Gastroesophageal sphincter (tissue), 4 donors: ENCODE measurements around the gene CDR2. TPM values are rescaled to one million over a fixed set of nuclear protein-coding genes. Genes with fewer than 3 reads are reported as not detected.
"Not testable (repeated sequence)": the region's sequence is repeated elsewhere in the genome, so short reads cannot be mapped to it uniquely, and the experiment has no call there.

Source experiments
- ATAC-seq: fragments of 150-250 bp; one replicate; pipeline ENCODE4 v1.9.1; 2016; ENCODE audit warnings: mild to moderate bottlenecking, moderate library complexity
- H3K27ac ChIP-seq, 4 donors: fragments of 200-600 bp; sonication (generic) in 3 of 4; 1 replicate in 3 of 4; 2 replicates in 1 of 4; pipeline ENCODE4 v1.5.1; 2016 to 2019
- H3K27me3 ChIP-seq: fragments of 200-600 bp; sonication (generic); one replicate; pipeline ENCODE4 v1.5.1; 2019
- H3K36me3 ChIP-seq, 2 donors: fragments of 200-600 bp; sonication (generic); one replicate each; pipeline ENCODE4 v1.5.1; 2019; ENCODE audit warnings: control low read depth in 1 of 2
- H3K4me1 ChIP-seq, 3 donors: fragments of 200-600 bp; sonication (generic); 1 replicate in 2 of 3; 2 replicates in 1 of 3; pipeline ENCODE4 v1.5.1; 2016 to 2019; ENCODE audit warnings: control low read depth in 2 of 3
- H3K4me3 ChIP-seq, 2 donors: fragments of 200-600 bp; sonication (generic); one replicate each; pipeline ENCODE4 v1.5.1; 2019; ENCODE audit warnings: mild to moderate bottlenecking in 1 of 2, moderate library complexity in 1 of 2
- H3K9me3 ChIP-seq, 3 donors: fragments of 200-600 bp; sonication (generic); one replicate each; pipeline ENCODE4 v1.5.1; 2017 to 2019; ENCODE audit warnings: control low read depth in 2 of 3
- CTCF ChIP-seq, 4 experiments: fragments of 200-600 bp in 2 of 4; fragments of 450-650 bp in 2 of 4; sonication (generic) in 1 of 4; IDR thresholded peaks; one replicate each; pipeline ENCODE4 v1.5.1; 2017 to 2019; ENCODE audit warnings: antibody characterized with exemption in 4 of 4, mild to moderate bottlenecking in 2 of 4, moderate library complexity in 2 of 4
- EP300 ChIP-seq: sonication (generic); formaldehyde crosslinking; IDR thresholded peaks from one replicate; pipeline ENCODE4 v1.6.1; 2017; ENCODE audit warnings: antibody characterized with exemption, mild to moderate bottlenecking
- POLR2A ChIP-seq, 2 donors: fragments of 450-650 bp; IDR thresholded peaks; one replicate each; pipeline ENCODE4 v1.6.1; 2017; ENCODE audit warnings: antibody characterized with exemption in 2 of 2, mild to moderate bottlenecking in 2 of 2, moderate library complexity in 1 of 2
- POLR2AphosphoS5 ChIP-seq: sonication (generic); formaldehyde crosslinking; IDR thresholded peaks from one replicate; pipeline ENCODE4 v1.6.1; 2017; ENCODE audit warnings: antibody characterized with exemption
- WGBS, 2 donors: methylation state at CpG; one replicate each; pipeline ENCODE4 v1.1.5; 2018; ENCODE audit warnings: low coverage in 1 of 2; 5-methylcytosine and 5-hydroxymethylcytosine counted together
- total RNA-seq, 4 donors: library from RNA; depleted of rRNA; stranded (reverse); fragments of >200 nt; gene quantifications; one replicate each; pipeline ENCODE4 v1.1.0, GENCODE V29; 2016

The CDR2 gene
- total RNA-seq, 4 donors from 2014 or later: 36.1 to 48.3 (median 41.7) TPM

- Histone ChIP-seq H3K4me3 (no peak overlapping the region), H3K36me3 (peaks cover 0 to 34% of the 10 kb centered on the region in 2 donors), H3K9me3 (no peaks in the 10 kb centered on the region), H3K27me3 (no peaks in the 10 kb centered on the region), H3K4me1 (peaks cover 5 to 35% (median 11%) of the 10 kb centered on the region in 3 donors), H3K27ac (peak overlapping the region in 2 of 4 donors; percentile 5 to 61)
- no peak for ATAC-seq
- TF ChIP-seq POLR2AphosphoS5 (no peak), CTCF (IDR thresholded peaks at IDR 0.05) (no peak), EP300 (no peak), POLR2A (IDR thresholded peaks at IDR 0.05) (no peak)
- 41 to 55% methylated on average over 5 of the region's 5 CpGs for WGBS, 2 donors
Observed at GRCh38 chr16:22353933-22354541, 20.4 kb downstream of the CDR2 start.

- WGBS, 2 donors: 33 to 68% methylated on average over 3 of the region's 3 CpGs
- Histone ChIP-seq H3K4me3 (no peak overlapping the region), H3K36me3 (peaks cover 0 to 41% of the 10 kb centered on the region in 2 donors), H3K27ac (peak overlapping the region; percentile 3 to 61 (median 56)), H3K27me3 (no peaks in the 10 kb centered on the region), H3K4me1 (peaks cover 5 to 35% (median 11%) of the 10 kb centered on the region in 3 donors), H3K9me3 (no peaks in the 10 kb centered on the region)
- TF ChIP-seq EP300 (no peak), POLR2AphosphoS5 (no peak), POLR2A (IDR thresholded peaks at IDR 0.05) (no peak), CTCF (IDR thresholded peaks at IDR 0.05) (no peak)
- no peak for ATAC-seq
Observed at GRCh38 chr16:22353191-22353919, 21.1 kb downstream of the CDR2 start.

- peaks cover 0 to 47% of the 10 kb centered on the region in 2 donors for H3K36me3 ChIP-seq
- H3K9me3 ChIP-seq: no peaks in the 10 kb centered on the region
- H3K4me1 ChIP-seq: peaks cover 5 to 33% (median 11%) of the 10 kb centered on the region in 3 donors
- H3K27ac ChIP-seq: peak overlapping the region in 3 of 4 donors; percentile 3 to 61 (median 53)
- no peak overlapping the region for H3K4me3 ChIP-seq
- no peak for ATAC-seq
- TF ChIP-seq POLR2A (IDR thresholded peaks at IDR 0.05): no peak
- no peak for TF ChIP-seq POLR2AphosphoS5
- no peak for TF ChIP-seq CTCF (IDR thresholded peaks at IDR 0.05)
- TF ChIP-seq EP300: no peak
- WGBS, 2 donors: 86 to 89% methylated on average over 5 of the region's 5 CpGs
- no peaks in the 10 kb centered on the region for H3K27me3 ChIP-seq
Observed at GRCh38 chr16:22352723-22353122, 21.7 kb downstream of the CDR2 start.

- TF ChIP-seq POLR2A (IDR thresholded peaks at IDR 0.05) (no peak), EP300 (no peak), CTCF (IDR thresholded peaks at IDR 0.05) (no peak), POLR2AphosphoS5 (no peak)
- 93 to 97% methylated on average over 5 to 6 of the region's 6 CpGs for whole genome bisulfite sequencing, 2 donors
Observed at GRCh38 chr16:22352140-22352539, 22.3 kb downstream of the CDR2 start.

GRCh38 chr16:22351017-22351416, 23.4 kb downstream of the CDR2 start:
- Histone ChIP-seq H3K4me1 (peaks cover 5 to 30% (median 11%) of the 10 kb centered on the region in 3 donors), H3K36me3 (peaks cover 0 to 58% of the 10 kb centered on the region in 2 donors)
- H3K9me3 ChIP-seq, H3K27ac ChIP-seq, H3K4me3 ChIP-seq, ATAC-seq, H3K27me3 ChIP-seq: not testable (repeated sequence)
- WGBS, 2 donors: 99 to 100% methylated on average over 1 to 6 of the region's 6 CpGs

More at GRCh38 chr16:22352140-22352539, 22.3 kb downstream of the CDR2 start:
- Histone ChIP-seq H3K4me3 (no peak overlapping the region), H3K36me3 (peaks cover 0 to 50% of the 10 kb centered on the region in 2 donors), H3K27me3 (no peaks in the 10 kb centered on the region), H3K4me1 (peaks cover 5 to 32% (median 11%) of the 10 kb centered on the region in 3 donors), H3K9me3 (no peaks in the 10 kb centered on the region), H3K27ac (no peak overlapping the region)
- no peak for ATAC-seq
